Mesenchymal stem cell (in vitro differentiated cells and primary cell): ENCODE data around the gene CAMTA1.

Experiments
- DNase-seq: peaks from one replicate; pipeline ENCODE4 v3.0.0-alpha.2; 2013
- H2AFZ ChIP-seq: one replicate; pipeline ENCODE4 v1.6.1; 2013; ENCODE audit warnings: low read depth, mild to moderate bottlenecking, control low read depth, inconsistent platforms, low read length, moderate library complexity
- H2AK5ac ChIP-seq: 2 replicates; pipeline ENCODE4 v1.6.1; 2013; ENCODE audit warnings: low read length, moderate library complexity, mild to moderate bottlenecking, inconsistent platforms; ENCODE audit not compliant: severe bottlenecking
- H2BK120ac ChIP-seq: one replicate; pipeline ENCODE4 v1.6.1; 2013; ENCODE audit warnings: low read depth, mild to moderate bottlenecking, inconsistent platforms, low read length, moderate library complexity
- H2BK12ac ChIP-seq, 2 experiments: one replicate each; pipeline ENCODE4 v1.6.1; 2013; ENCODE audit warnings: inconsistent platforms in 2 of 2, low read length in 2 of 2, mild to moderate bottlenecking in 2 of 2, moderate library complexity in 2 of 2, control low read depth in 1 of 2
- H2BK15ac ChIP-seq: one replicate; pipeline ENCODE4 v1.6.1; 2013; ENCODE audit warnings: mild to moderate bottlenecking, low read depth, inconsistent platforms; ENCODE audit not compliant: poor library complexity, severe bottlenecking
- H2BK5ac ChIP-seq: 2 replicates; pipeline ENCODE4 v1.6.1; 2013; ENCODE audit warnings: low read depth, mild to moderate bottlenecking, low read length, control low read depth, inconsistent platforms; ENCODE audit not compliant: poor library complexity, severe bottlenecking
- H3K14ac ChIP-seq, 2 experiments: one replicate each; pipeline ENCODE4 v1.6.1; 2013; ENCODE audit warnings: inconsistent platforms in 2 of 2, low read length in 2 of 2, control low read depth in 1 of 2, mild to moderate bottlenecking in 1 of 2, moderate library complexity in 1 of 2
- H3K18ac ChIP-seq, 2 experiments: one replicate each; pipeline ENCODE4 v1.6.1; 2013; ENCODE audit warnings: inconsistent platforms in 2 of 2, low read length in 2 of 2, control low read depth in 1 of 2, low read depth in 1 of 2, mild to moderate bottlenecking in 1 of 2
- H3K23ac ChIP-seq, 2 experiments: one replicate each; pipeline ENCODE4 v1.6.1; 2013; ENCODE audit warnings: inconsistent platforms in 2 of 2, low read length in 2 of 2, mild to moderate bottlenecking in 2 of 2, moderate library complexity in 2 of 2, control low read depth in 1 of 2
- H3K27ac ChIP-seq: 2 replicates; pipeline ENCODE4 v1.5.1; 2013; ENCODE audit warnings: mild to moderate bottlenecking, moderate library complexity, low read length, control low read depth, inconsistent platforms; ENCODE audit not compliant: poor library complexity, severe bottlenecking
- H3K27me3 ChIP-seq, 2 experiments: 2 replicates each; pipeline versions ENCODE4 v1.6.1 to v1.7.0; 2013; ENCODE audit warnings: low read length in 2 of 2, mild to moderate bottlenecking in 2 of 2, moderate library complexity in 2 of 2, control low read depth in 1 of 2, inconsistent platforms in 1 of 2; ENCODE audit not compliant: control insufficient read depth in 1 of 2, insufficient read depth in 1 of 2
- H3K36me3 ChIP-seq, 2 experiments: 2 replicates each; pipeline versions ENCODE4 v1.6.1 to v1.7.0; 2013; ENCODE audit warnings: low read length in 2 of 2, control low read depth in 1 of 2, inconsistent platforms in 1 of 2, low read depth in 1 of 2, mild to moderate bottlenecking in 1 of 2; ENCODE audit not compliant: insufficient read depth in 2 of 2, control insufficient read depth in 1 of 2
- H3K4ac ChIP-seq, 2 experiments: one replicate each; pipeline ENCODE4 v1.6.1; 2013; ENCODE audit warnings: inconsistent platforms in 2 of 2, low read length in 2 of 2, mild to moderate bottlenecking in 2 of 2, moderate library complexity in 2 of 2, control low read depth in 1 of 2, low read depth in 1 of 2
- H3K4me1 ChIP-seq: 2 replicates; pipeline ENCODE4 v1.6.1; 2013; ENCODE audit warnings: low read depth, low read length, control low read depth; ENCODE audit not compliant: control insufficient read depth, insufficient read depth
- H3K4me2 ChIP-seq: 2 replicates; pipeline ENCODE4 v1.6.1; 2013; ENCODE audit warnings: low read length, mild to moderate bottlenecking, inconsistent platforms; ENCODE audit not compliant: poor library complexity, severe bottlenecking
- H3K4me3 ChIP-seq, 2 experiments: 2 replicates each; pipeline versions ENCODE4 v1.5.1 to v1.7.0; 2013; ENCODE audit warnings: low read length in 2 of 2, mild to moderate bottlenecking in 2 of 2, control low read depth in 1 of 2, low read depth in 1 of 2; ENCODE audit not compliant: insufficient read depth in 1 of 2
- H3K79me1 ChIP-seq: replicated peaks from 2 replicates; pipeline ENCODE4 v1.6.1; 2013; ENCODE audit warnings: mild to moderate bottlenecking, control low read depth, low read length, inconsistent platforms; ENCODE audit not compliant: poor library complexity, severe bottlenecking
- H3K9ac ChIP-seq: 2 replicates; pipeline ENCODE4 v1.7.0; 2013; ENCODE audit warnings: mild to moderate bottlenecking, low read length, moderate library complexity
- H3K9me3 ChIP-seq: 2 replicates; pipeline ENCODE4 v1.7.0; 2013; ENCODE audit warnings: mild to moderate bottlenecking, low read length; ENCODE audit not compliant: control insufficient read depth
- H4K8ac ChIP-seq: one replicate; pipeline ENCODE4 v1.6.1; 2013; ENCODE audit warnings: inconsistent platforms, mild to moderate bottlenecking, low read length, moderate library complexity
- H4K91ac ChIP-seq: one replicate; pipeline ENCODE4 v1.6.1; 2013; ENCODE audit warnings: mild to moderate bottlenecking, low read length, inconsistent platforms
- WGBS: methylation state at CpG from one replicate; pipeline ENCODE4 v1.1.7; 2013; ENCODE audit warnings: mixed read lengths; 5-methylcytosine and 5-hydroxymethylcytosine counted together

CAMTA1 gene

DNA sequence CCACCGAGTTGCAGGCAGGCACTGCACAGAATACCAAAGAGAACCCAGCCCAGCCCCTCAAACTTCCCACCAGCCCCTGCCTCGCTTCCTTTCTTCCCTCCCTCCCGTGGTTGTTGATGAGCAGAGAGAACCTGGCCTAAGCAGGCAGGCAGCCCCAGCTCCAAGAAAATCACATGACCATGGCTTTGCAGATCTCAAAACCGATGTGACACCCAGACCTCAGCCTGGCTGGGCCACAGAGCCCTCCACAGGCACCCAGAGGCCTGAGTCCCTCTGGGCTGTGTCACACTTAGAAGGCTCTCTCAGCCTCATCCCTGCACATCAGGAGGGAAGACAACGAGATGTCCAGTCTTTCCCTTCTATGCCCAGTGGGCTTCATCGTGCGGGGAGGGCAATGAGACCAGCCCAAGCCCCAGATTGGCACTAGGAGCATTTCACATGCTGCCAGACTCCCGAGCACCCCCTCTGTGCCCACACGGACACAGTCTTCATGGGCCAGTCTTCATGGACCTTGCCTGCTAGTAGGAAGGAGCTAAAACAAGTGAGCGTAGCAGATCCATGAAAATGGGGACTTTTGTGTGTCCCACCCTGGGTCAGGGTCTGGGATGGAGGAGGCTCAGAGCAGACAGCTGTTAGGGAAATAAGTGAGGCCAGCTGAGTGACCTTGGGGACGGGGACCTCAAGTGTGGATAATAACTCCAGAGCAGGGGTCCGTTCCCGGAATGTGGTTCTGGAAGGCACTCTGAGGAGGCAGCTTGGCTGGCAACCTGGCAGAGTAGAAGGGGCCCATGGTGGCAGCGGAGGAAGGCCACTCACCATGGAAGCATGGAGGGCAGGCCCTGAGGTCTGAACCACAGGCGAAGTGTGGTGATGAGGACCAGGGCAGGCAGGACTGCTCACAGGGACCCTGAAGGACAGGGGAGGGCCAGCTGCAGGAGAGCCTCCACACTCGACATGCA is 781.4 kb downstream of the CAMTA1 start:
- H3K4ac ChIP-seq = no peak overlapping the region
- H2BK5ac ChIP-seq = no peak overlapping the region
- no peak overlapping the region for H2AFZ ChIP-seq
- H3K4me1 ChIP-seq = no peaks in the 10 kb centered on the region
- no peak overlapping the region for H2BK120ac ChIP-seq
- no peak for DNase-seq
- H3K14ac ChIP-seq = no peak overlapping the region
- no peak overlapping the region for H3K27ac ChIP-seq
- no peaks in the 10 kb centered on the region for H3K36me3 ChIP-seq
- no peak overlapping the region for H2BK15ac ChIP-seq
- no peak overlapping the region for H2AK5ac ChIP-seq
- H2BK12ac ChIP-seq = no peak overlapping the region
- peaks cover 0 to 6% of the 10 kb centered on the region in 2 experiments for H3K27me3 ChIP-seq
- H4K91ac ChIP-seq = no peak overlapping the region
- no peak overlapping the region for H3K18ac ChIP-seq
- no peak overlapping the region for H4K8ac ChIP-seq
- no peak overlapping the region for H3K4me3 ChIP-seq
- WGBS = 85% methylated on average over 16 of the region's 16 CpGs
- no peak overlapping the region for H3K9ac ChIP-seq
- H3K79me1 ChIP-seq = no peaks in the 10 kb centered on the region
- no peak overlapping the region for H3K23ac ChIP-seq
- peaks cover 3% of the 10 kb centered on the region for H3K9me3 ChIP-seq
- H3K4me2 ChIP-seq = no peak overlapping the region

DNA sequence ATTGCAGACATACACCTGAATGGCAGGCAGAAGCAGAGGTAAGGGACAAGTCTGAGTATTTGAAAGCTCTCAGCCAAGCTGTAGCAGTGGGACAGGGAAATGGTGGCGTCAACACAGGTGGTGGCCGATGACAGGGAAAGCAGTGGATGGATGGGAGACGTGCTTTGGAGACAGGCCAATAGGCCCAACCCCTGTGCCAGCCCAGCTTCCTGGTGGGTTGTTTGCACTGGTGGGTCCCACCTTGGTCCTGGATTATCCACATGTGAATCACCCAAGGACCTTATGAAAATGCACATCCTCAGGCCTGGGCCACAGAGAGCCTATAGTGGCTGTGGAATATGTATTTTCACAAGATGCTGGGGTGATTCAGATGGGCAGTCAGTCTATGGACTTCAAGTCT is 782.1 kb downstream of the CAMTA1 start:
- Histone ChIP-seq H2BK120ac (no peak overlapping the region), H3K4me2 (no peak overlapping the region), H3K14ac (no peak overlapping the region), H2AK5ac (no peak overlapping the region), H2BK15ac (no peak overlapping the region), H4K8ac (no peak overlapping the region), H3K18ac (no peak overlapping the region), H3K4ac (no peak overlapping the region), H3K9ac (no peak overlapping the region), H3K4me1 (no peaks in the 10 kb centered on the region), H3K79me1 (no peaks in the 10 kb centered on the region), H2BK12ac (no peak overlapping the region), H3K9me3 (peaks cover 3% of the 10 kb centered on the region), H3K27me3 (peaks cover 0 to 7% of the 10 kb centered on the region in 2 experiments), H2AFZ (no peak overlapping the region), H4K91ac (no peak overlapping the region), H2BK5ac (no peak overlapping the region), H3K36me3 (no peaks in the 10 kb centered on the region), H3K23ac (no peak overlapping the region), H3K27ac (no peak overlapping the region), H3K4me3 (no peak overlapping the region)
- 85% methylated on average over 3 of the region's 3 CpGs for WGBS
- DNase-seq = no peak

DNA sequence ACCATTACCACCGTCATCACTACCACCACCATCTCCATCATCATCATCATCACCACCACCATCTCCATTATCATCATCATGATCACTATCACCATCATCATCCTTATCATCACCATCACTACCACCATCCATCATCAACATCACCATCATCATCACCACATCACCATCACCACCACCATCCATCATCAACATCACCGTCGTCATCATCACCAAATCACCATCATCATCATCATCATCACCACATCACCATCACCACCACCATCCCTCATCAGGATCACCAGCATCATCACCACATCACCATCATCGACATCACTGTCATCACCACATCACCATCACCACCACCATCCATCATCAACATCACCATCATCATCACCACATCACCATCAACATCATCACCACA is 782.8 kb downstream of the CAMTA1 start:
- Histone ChIP-seq H3K9me3 (peaks cover 3% of the 10 kb centered on the region), H2BK12ac (no peak overlapping the region), H2BK120ac (no peak overlapping the region), H3K4ac (no peak overlapping the region), H2BK15ac (no peak overlapping the region), H2AFZ (no peak overlapping the region), H3K4me2 (no peak overlapping the region), H2AK5ac (no peak overlapping the region), H3K27ac (no peak overlapping the region), H3K79me1 (no peaks in the 10 kb centered on the region), H3K23ac (no peak overlapping the region), H3K4me3 (no peak overlapping the region), H3K4me1 (no peaks in the 10 kb centered on the region), H2BK5ac (no peak overlapping the region), H3K18ac (no peak overlapping the region), H4K91ac (no peak overlapping the region), H3K27me3 (peaks cover 0 to 9% of the 10 kb centered on the region in 2 experiments), H3K9ac (no peak overlapping the region), H4K8ac (no peak overlapping the region), H3K14ac (no peak overlapping the region), H3K36me3 (no peaks in the 10 kb centered on the region)
- 87% methylated on average over 4 of the region's 4 CpGs for WGBS
- no peak for DNase-seq

DNA sequence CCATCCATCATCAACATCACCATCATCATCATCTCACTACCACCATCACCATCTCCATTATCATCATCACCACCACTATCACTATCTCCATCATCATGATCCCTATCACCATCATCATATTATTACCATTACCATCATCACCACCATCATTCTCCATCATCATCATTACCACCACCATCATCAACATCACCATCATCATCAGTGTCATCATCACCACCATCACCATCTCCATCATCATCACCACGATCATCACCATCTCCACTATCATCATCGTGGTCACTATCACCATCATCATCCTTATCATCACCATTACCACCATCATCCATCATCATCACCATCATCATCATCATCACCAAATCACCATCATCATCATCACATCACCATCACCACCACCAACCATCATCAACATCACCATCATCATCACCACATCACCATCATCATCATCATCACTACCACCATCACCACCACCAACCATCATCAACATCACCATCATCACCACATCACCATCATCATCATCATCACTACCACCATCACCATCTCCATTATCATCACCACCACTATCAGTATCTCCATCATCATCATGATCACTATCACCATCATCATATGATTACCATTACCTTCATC is 783.8 kb downstream of the CAMTA1 start:
- Histone ChIP-seq H3K9ac (no peak overlapping the region), H3K79me1 (no peaks in the 10 kb centered on the region), H3K23ac (no peak overlapping the region), H2AFZ (no peak overlapping the region), H2BK15ac (no peak overlapping the region), H3K4ac (no peak overlapping the region), H2AK5ac (no peak overlapping the region), H2BK120ac (no peak overlapping the region), H2BK5ac (no peak overlapping the region), H3K9me3 (peaks cover 3% of the 10 kb centered on the region), H3K18ac (no peak overlapping the region), H3K4me2 (no peak overlapping the region), H2BK12ac (no peak overlapping the region), H4K91ac (no peak overlapping the region), H4K8ac (no peak overlapping the region), H3K4me3 (no peak overlapping the region), H3K4me1 (no peaks in the 10 kb centered on the region), H3K27ac (no peak overlapping the region), H3K36me3 (no peaks in the 10 kb centered on the region), H3K27me3 (peaks cover 0 to 9% of the 10 kb centered on the region in 2 experiments), H3K14ac (no peak overlapping the region)
- 82% methylated on average over 2 of the region's 2 CpGs for WGBS
- DNase-seq = no peak
